HCT116 (cell line): ENCODE data around the gene PPP1R1A.

Experiments
- CTCF ChIP-seq, 3 experiments: fragments of 200-600 bp in 1 of 3; sonication (generic) in 1 of 3; IDR thresholded peaks in 2 of 3; conservative IDR thresholded peaks in 1 of 3; 2 replicates each; pipeline ENCODE4 v1.5.1; 2012 to 2017; ENCODE audit warnings: low read depth in 2 of 3, low read length in 2 of 3, antibody characterized with exemption in 1 of 3, borderline replicate concordance in 1 of 3, control low read depth in 1 of 3, mild to moderate bottlenecking in 1 of 3, mixed read lengths in 1 of 3, mixed run types in 1 of 3, moderate library complexity in 1 of 3; ENCODE audit not compliant: insufficient read depth in 1 of 3
- EZH2phosphoT487 ChIP-seq: fragments of 200-600 bp; IDR thresholded peaks from 2 replicates; pipeline ENCODE4 v1.6.1; 2018; ENCODE audit warnings: antibody characterized with exemption, borderline replicate concordance
- JUND ChIP-seq: IDR thresholded peaks from 2 replicates; pipeline ENCODE4 v1.6.1; 2012
- POLR2A ChIP-seq: IDR thresholded peaks from 2 replicates; pipeline ENCODE4 v1.7.0; 2011; ENCODE audit warnings: borderline replicate concordance; ENCODE audit not compliant: insufficient read depth, insufficient read length; ENCODE audit errors: extremely low read depth
- YY1 ChIP-seq: IDR thresholded peaks from 2 replicates; pipeline ENCODE4 v1.6.1; 2011; ENCODE audit warnings: low read length, low read depth, moderate library complexity, mild to moderate bottlenecking; ENCODE audit not compliant: insufficient replicate concordance; ENCODE audit errors: extremely low read depth
- ZBTB33 ChIP-seq: IDR thresholded peaks from 2 replicates; pipeline ENCODE4 v1.6.1; 2011; ENCODE audit warnings: mild to moderate bottlenecking, low read length, moderate library complexity; ENCODE audit not compliant: insufficient replicate concordance; ENCODE audit errors: extremely low read depth

- TF ChIP-seq CTCF (IDR thresholded peaks at IDR 0.05 in 2 of 3, conservative IDR thresholded peaks at IDR 0.05 in 1 of 3; ENCODE audit: borderline replicate concordance in 1 of 3, insufficient read depth in 1 of 3, low read depth in 2 of 3, low read length in 2 of 3) (peak; percentile 72 to 100 (median 98)), POLR2A (no peak), JUND (no peak), EZH2phosphoT487 (no peak), YY1 (peak; percentile 28), ZBTB33 (no peak)
These were observed 8.6 kb downstream of the PPP1R1A start for GRCh38 chr12:54579696-54580333.
